BJ (cell line): ENCODE results near the gene CACNA1C. TPM values are rescaled to one million over a fixed set of nuclear protein-coding genes. Genes with fewer than 3 reads are reported as not detected.

Experiments
- CTCF ChIA-PET: fragments of 350-600 bp; formaldehyde crosslinking; extraction: SDS; loops from one replicate; lab custom pipeline; 2021; ENCODE audit warnings: antibody characterized with exemption, inconsistent platforms; lab: Yijun Ruan, JAX
- POLR2A ChIA-PET: fragments of 300-600 bp; sonication (Branson Sonifier 250); formaldehyde crosslinking; extraction: SDS; loops from one replicate; lab custom pipeline; 2021; ENCODE audit warnings: antibody characterized with exemption; lab: Charles Lee
- DNase-seq: peaks from one replicate; pipeline ENCODE4 v3.0.0-alpha.2; 2011; ENCODE audit warnings: low read depth
- H3K27me3 ChIP-seq: 2 replicates; pipeline ENCODE4 v1.6.0; 2011; ENCODE audit warnings: low read length; ENCODE audit not compliant: control insufficient read depth, insufficient read depth
- H3K36me3 ChIP-seq: 2 replicates; pipeline ENCODE4 v1.5.1; 2011; ENCODE audit warnings: low read length; ENCODE audit not compliant: control insufficient read depth, insufficient read depth
- H3K4me3 ChIP-seq: 2 replicates; pipeline ENCODE4 v1.5.1; 2011; ENCODE audit warnings: low read depth, mild to moderate bottlenecking, control low read depth, low read length
- polyA plus RNA-seq: library from polyadenylated mRNA; depleted of rRNA; stranded (reverse); fragments of >200 nt; gene quantifications from 2 replicates; pipeline ENCODE4 v1.2.3, GENCODE V29; 2011
- TF ChIP-seq, protein P1 (sequence below): IDR thresholded peaks from 2 replicates; pipeline ENCODE4 v1.5.1; 2011; ENCODE audit warnings: low read depth, mild to moderate bottlenecking, control low read depth, inconsistent platforms, low read length, moderate library complexity; ENCODE audit not compliant: insufficient read depth

Gene CACNA1C
- polyA plus RNA-seq, 1 experiment: 14.7 TPM

DNA sequence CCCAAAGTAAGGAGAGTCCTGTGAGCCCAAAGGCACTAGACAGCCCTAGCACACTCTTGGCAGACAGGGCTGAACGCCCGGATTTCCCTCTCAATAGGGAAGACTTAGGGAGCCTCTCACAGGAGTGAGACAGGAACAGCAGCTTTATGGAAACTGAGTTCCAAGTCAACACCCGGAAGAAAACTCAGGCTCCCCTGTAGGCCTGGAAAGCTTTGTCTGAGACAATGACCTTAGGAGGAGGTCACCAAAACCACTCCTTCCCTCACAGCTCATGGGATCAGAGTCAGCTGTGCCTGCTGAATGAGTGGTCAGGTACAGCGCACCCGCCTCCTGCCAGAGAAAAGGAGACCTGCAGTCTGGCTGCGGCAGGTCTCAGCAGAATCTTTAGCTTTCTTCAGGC, 229.5 kb downstream of the CACNA1C start:
- ChIA-PET CTCF (interaction anchor here (0.7 to 5.6 kb wide), 7 partner anchors 8 to 301 kb away, joined by 3 to 26 read pairs (median 4); no protein-coding TSS in a partner anchor), POLR2A (interaction anchor here (0.5 kb wide), 1 partner anchor 129 kb away, joined by 3 read pairs; no protein-coding TSS in a partner anchor)
- H3K4me3 ChIP-seq: no peak overlapping the region
- no peaks in the 10 kb centered on the region for H3K36me3 ChIP-seq
- TF ChIP-seq, protein P1, sequence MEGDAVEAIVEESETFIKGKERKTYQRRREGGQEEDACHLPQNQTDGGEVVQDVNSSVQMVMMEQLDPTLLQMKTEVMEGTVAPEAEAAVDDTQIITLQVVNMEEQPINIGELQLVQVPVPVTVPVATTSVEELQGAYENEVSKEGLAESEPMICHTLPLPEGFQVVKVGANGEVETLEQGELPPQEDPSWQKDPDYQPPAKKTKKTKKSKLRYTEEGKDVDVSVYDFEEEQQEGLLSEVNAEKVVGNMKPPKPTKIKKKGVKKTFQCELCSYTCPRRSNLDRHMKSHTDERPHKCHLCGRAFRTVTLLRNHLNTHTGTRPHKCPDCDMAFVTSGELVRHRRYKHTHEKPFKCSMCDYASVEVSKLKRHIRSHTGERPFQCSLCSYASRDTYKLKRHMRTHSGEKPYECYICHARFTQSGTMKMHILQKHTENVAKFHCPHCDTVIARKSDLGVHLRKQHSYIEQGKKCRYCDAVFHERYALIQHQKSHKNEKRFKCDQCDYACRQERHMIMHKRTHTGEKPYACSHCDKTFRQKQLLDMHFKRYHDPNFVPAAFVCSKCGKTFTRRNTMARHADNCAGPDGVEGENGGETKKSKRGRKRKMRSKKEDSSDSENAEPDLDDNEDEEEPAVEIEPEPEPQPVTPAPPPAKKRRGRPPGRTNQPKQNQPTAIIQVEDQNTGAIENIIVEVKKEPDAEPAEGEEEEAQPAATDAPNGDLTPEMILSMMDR: no peak
- H3K27me3 ChIP-seq: no peaks in the 10 kb centered on the region
- no peak for DNase-seq

DNA sequence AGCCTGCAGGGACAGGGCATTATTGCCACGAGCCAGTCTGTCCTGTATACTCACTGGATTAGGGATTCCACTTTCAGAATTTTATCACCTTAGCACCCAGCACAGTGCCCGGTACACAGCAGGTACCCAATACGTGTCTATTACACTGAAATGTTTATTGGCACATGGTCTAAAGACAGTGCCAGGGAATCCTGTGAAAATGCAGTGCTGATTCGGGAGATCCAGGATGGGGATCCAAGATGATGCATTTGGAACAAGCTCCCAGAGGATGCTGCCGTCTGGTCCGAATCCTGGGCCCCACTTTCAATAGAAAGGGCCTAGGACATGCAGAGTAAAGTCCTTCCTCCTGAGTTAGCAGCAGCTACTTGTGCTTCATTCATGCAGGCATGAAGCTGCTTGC, 230.7 kb downstream of the CACNA1C start:
- TF ChIP-seq, protein P1: no peak
- ChIA-PET POLR2A (no interaction called here), CTCF (interaction anchor here (0.6 to 5.6 kb wide), 12 partner anchors 9 to 612 kb away, joined by 3 to 26 read pairs (median 3); no protein-coding TSS in a partner anchor)
- DNase-seq: no peak
- no peaks in the 10 kb centered on the region for H3K27me3 ChIP-seq
- no peaks in the 10 kb centered on the region for H3K36me3 ChIP-seq
- no peak overlapping the region for H3K4me3 ChIP-seq

DNA sequence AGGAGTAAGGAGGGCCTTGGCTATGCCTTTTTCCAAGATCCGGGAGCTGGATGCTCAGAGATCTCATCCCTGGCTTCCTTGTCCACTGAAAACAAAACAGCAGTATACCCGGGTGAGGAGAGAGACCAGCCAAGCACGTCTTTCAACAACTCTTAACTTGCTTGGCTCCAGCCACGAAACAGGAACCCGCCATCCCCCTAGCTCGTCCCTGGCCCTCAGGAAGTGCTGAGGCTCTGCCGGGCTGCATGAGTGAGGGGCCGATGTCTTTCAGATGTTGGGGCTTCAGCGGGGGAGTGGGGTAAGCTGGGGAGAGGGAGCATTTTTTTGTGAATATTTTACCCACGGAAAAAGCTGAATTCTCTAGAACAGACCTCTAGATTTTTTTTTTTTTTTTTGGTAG, 231.1 kb downstream of the CACNA1C start:
- CTCF ChIA-PET: interaction anchor here (0.6 to 5.6 kb wide), 14 partner anchors 9 to 612 kb away, joined by 3 to 26 read pairs (median 3); no protein-coding TSS in a partner anchor
- POLR2A ChIA-PET: no interaction called here
- no peaks in the 10 kb centered on the region for H3K36me3 ChIP-seq
- no peaks in the 10 kb centered on the region for H3K27me3 ChIP-seq
- DNase-seq: no peak
- no peak overlapping the region for H3K4me3 ChIP-seq
- TF ChIP-seq, protein P1: no peak

DNA sequence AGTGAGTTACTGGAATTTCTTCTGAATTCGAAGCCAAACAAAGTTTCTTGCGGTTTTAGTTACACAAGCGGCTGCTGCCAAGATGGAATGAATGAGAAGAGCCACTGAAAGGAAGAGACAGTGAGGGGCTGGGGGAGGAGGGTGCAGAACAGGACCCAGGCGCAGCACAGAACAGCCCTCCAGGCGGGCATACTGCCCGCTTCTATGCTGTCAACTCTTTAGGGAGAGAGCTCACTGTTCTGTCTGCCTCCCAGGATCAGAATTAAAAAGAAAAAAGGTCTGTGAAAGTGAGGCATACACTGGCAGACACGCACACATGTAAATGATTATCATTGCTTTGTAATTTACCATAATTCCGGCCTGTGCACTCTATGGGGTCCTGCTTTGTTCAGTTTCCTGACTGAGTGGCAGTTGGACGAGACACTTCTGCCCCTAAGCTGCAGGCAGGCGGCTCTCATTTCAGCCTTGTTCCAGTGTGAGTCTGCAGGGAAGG, 231.6 kb downstream of the CACNA1C start:
- DNase-seq: no peak
- no peaks in the 10 kb centered on the region for H3K27me3 ChIP-seq
- no peak overlapping the region for H3K4me3 ChIP-seq
- ChIA-PET CTCF (interaction anchor here (0.6 to 5.6 kb wide), 13 partner anchors 9 to 613 kb away, joined by 3 to 26 read pairs (median 3); no protein-coding TSS in a partner anchor), POLR2A (no interaction called here)
- no peaks in the 10 kb centered on the region for H3K36me3 ChIP-seq
- TF ChIP-seq, protein P1: no peak

DNA sequence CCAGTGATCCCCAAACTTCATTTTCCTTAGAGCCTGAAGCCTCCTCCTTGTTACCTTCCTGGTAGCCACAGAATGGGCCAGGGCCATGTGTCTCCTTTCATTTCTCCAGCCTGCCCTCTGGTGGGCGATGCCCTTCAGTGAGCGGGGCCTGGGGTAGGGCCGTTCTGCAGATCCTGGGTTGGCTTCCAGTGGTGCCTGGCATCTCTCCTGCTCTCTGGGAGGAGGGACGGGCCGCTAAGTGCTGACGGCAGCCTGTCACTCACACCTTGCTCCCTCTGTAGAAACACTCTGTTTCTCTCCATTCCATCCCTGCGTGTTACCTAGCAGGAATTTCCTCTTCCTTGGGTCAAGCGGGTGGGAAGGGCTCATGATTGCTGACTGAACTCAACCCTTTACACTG, 232.1 kb downstream of the CACNA1C start:
- H3K27me3 ChIP-seq: no peaks in the 10 kb centered on the region
- H3K36me3 ChIP-seq: no peaks in the 10 kb centered on the region
- TF ChIP-seq, protein P1: peak; percentile 80
- POLR2A ChIA-PET: no interaction called here
- no peak overlapping the region for H3K4me3 ChIP-seq
- CTCF ChIA-PET: interaction anchor here (0.8 to 5.6 kb wide), 13 partner anchors 10 to 298 kb away, joined by 3 to 26 read pairs (median 3); no protein-coding TSS in a partner anchor
- no peak for DNase-seq
